Adrenal gland (tissue), 5 donors: ENCODE measurements around the gene CTDSPL.

Experiments
- POLR2A ChIP-seq, 2 donors: fragments of 450-650 bp; IDR thresholded peaks; one replicate each; pipeline ENCODE4 v1.6.1; 2017; ENCODE audit warnings: antibody characterized with exemption in 2 of 2, mild to moderate bottlenecking in 2 of 2, moderate library complexity in 1 of 2
- TF ChIP-seq, protein P1 (sequence below), 6 experiments: fragments of 450-650 bp in 4 of 6; fragments of 200-600 bp in 2 of 6; sonication (generic) in 1 of 6; IDR thresholded peaks; 1 replicate in 5 of 6; 2 replicates in 1 of 6; pipeline versions ENCODE4 v1.5.1 to v1.8.0; 2016 to 2021; ENCODE audit warnings: antibody characterized with exemption in 6 of 6, mild to moderate bottlenecking in 2 of 6, moderate library complexity in 1 of 6
- donor health status: DM: no; HTN: no; CAD: no.

DNA sequence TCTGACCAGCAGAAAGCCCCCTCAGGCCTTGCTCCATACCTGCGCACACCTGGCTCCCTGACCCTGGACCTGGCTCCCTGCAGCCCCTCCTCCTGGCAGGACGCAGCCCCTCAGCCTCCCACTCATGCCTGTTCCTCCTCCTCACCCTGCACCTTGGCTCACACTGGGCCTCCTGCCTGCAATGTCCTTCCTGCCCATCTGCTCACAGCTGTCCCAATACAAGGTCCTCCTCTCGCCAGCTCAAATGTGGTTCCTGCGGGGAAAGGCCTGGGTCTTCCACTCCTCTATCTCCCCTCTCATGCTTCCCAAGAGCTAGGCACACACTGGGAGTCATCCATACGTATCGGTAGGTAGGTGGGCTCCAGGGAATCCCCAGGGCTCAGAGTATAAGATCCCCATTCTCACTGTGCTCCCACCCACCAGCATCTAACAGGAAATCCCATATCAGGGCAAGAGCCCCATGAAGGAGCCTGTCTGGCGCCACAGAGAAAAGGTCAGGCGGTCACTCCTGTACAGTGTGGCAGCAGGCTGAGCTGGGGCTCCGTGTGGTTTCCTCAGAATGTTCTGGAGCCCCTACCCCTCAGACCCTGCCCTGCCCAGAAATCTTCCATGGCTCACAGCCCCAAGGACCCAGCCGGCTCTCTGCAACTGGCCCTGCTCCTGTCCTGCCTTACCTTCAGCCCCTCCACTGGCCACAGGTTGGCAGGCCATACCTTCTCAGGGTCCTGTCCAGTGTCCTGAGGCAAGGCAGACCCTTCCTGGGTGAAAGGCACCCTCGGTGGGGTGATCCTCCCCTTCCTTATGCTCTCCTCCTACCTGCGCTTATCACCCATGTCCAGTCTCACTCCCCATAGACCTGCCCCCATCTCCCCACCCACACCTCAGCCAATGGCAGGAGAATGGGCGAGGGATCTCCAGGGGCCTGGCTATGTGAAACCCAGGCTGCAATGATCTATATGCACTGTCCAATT is 156.9 kb downstream of the CTDSPL start:
- TF ChIP-seq POLR2A (IDR thresholded peaks at IDR 0.05): no peak
- TF ChIP-seq, protein P1, sequence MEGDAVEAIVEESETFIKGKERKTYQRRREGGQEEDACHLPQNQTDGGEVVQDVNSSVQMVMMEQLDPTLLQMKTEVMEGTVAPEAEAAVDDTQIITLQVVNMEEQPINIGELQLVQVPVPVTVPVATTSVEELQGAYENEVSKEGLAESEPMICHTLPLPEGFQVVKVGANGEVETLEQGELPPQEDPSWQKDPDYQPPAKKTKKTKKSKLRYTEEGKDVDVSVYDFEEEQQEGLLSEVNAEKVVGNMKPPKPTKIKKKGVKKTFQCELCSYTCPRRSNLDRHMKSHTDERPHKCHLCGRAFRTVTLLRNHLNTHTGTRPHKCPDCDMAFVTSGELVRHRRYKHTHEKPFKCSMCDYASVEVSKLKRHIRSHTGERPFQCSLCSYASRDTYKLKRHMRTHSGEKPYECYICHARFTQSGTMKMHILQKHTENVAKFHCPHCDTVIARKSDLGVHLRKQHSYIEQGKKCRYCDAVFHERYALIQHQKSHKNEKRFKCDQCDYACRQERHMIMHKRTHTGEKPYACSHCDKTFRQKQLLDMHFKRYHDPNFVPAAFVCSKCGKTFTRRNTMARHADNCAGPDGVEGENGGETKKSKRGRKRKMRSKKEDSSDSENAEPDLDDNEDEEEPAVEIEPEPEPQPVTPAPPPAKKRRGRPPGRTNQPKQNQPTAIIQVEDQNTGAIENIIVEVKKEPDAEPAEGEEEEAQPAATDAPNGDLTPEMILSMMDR (IDR thresholded peaks at IDR 0.05): no peak
